ENCODE results near the gene DDX49. TPM values are rescaled to one million over a fixed set of nuclear protein-coding genes. Genes with fewer than 3 reads are reported as not detected.

Gene DDX49
- total RNA-seq, 2 experiments from 2014 or later, result 47.9 to 49.7 TPM

GRCh38 chr19:18905513-18906236 lies 13.8 kb upstream of the DDX49 start:
- ChIA-PET POLR2A (interaction anchor here (1.7 kb wide), 1 partner anchor 14 kb away, joined by 6 read pairs; the partner anchor contains the start of genes COPE and DDX49), CTCF (no interaction called here)
- H3K27me3 ChIP-seq (ENCODE audit: control insufficient read depth in 1 of 2, insufficient read depth in 2 of 2, low read length in 2 of 2), result no peaks in the 10 kb centered on the region
- no peak overlapping the region for H3K27ac ChIP-seq (ENCODE audit: low read depth in 1 of 2, low read length in 2 of 2)
- no peak for TF ChIP-seq CTCF (IDR thresholded peaks at IDR 0.05)
- no peaks in the 10 kb centered on the region for H3K9me3 Mint-ChIP-seq
- no peak overlapping the region for H3K27ac Mint-ChIP-seq
- intact Hi-C loops (cut with DNase I, micrococcal nuclease), result no loop called here
- H3K36me3 ChIP-seq (ENCODE audit: insufficient read depth, low read length), result peaks cover 73% of the 10 kb centered on the region
- DNase-seq, result no peak
- no peak overlapping the region for H3K4me3 ChIP-seq (ENCODE audit: low read length)
- peak overlapping the region; percentile 11 for H3K4me3 Mint-ChIP-seq
- peaks cover 34% of the 10 kb centered on the region for H3K36me3 Mint-ChIP-seq (ENCODE audit: low read depth)
- no peaks in the 10 kb centered on the region for H3K4me1 ChIP-seq (ENCODE audit: insufficient read depth, low read length)
- H3K9me3 ChIP-seq (ENCODE audit: control insufficient read depth in 1 of 2, insufficient read depth in 1 of 2, low read length in 2 of 2), result peaks cover 0 to 6% of the 10 kb centered on the region in 2 experiments
- H3K27me3 Mint-ChIP-seq, result no peaks in the 10 kb centered on the region
- H3K4me1 Mint-ChIP-seq (ENCODE audit: low read depth), result no peaks in the 10 kb centered on the region
- no peak for ATAC-seq (ENCODE audit: poor library complexity)

GRCh38 chr19:18906605-18907519 lies 12.7 kb upstream of the DDX49 start:
- no peak for TF ChIP-seq CTCF (IDR thresholded peaks at IDR 0.05)
- peaks cover 0 to 6% of the 10 kb centered on the region in 2 experiments for H3K9me3 ChIP-seq (ENCODE audit: control insufficient read depth in 1 of 2, insufficient read depth in 1 of 2, low read length in 2 of 2)
- H3K4me3 ChIP-seq (ENCODE audit: low read length), result no peak overlapping the region
- H3K27ac ChIP-seq (ENCODE audit: low read depth in 1 of 2, low read length in 2 of 2), result no peak overlapping the region
- H3K27me3 ChIP-seq (ENCODE audit: control insufficient read depth in 1 of 2, insufficient read depth in 2 of 2, low read length in 2 of 2), result no peaks in the 10 kb centered on the region
- intact Hi-C loops (cut with DNase I, micrococcal nuclease), result no loop called here
- no peak overlapping the region for H3K4me3 Mint-ChIP-seq
- DNase-seq (no peak), ATAC-seq (ENCODE audit: poor library complexity) (no peak)
- no peaks in the 10 kb centered on the region for H3K9me3 Mint-ChIP-seq
- no peaks in the 10 kb centered on the region for H3K4me1 Mint-ChIP-seq (ENCODE audit: low read depth)
- no peaks in the 10 kb centered on the region for H3K27me3 Mint-ChIP-seq
- H3K36me3 ChIP-seq (ENCODE audit: insufficient read depth, low read length), result peaks cover 69% of the 10 kb centered on the region
- no peak overlapping the region for H3K27ac Mint-ChIP-seq
- POLR2A ChIA-PET, result interaction anchor here (1.7 to 1.8 kb wide), 2 partner anchors 12 to 13 kb away, joined by 6 read pairs; partner anchors contain the start of genes COPE and DDX49
- CTCF ChIA-PET, result no interaction called here
- H3K4me1 ChIP-seq (ENCODE audit: insufficient read depth, low read length), result no peaks in the 10 kb centered on the region
- peaks cover 32% of the 10 kb centered on the region for H3K36me3 Mint-ChIP-seq (ENCODE audit: low read depth)

GRCh38 chr19:18908917-18909619 lies 10.4 kb upstream of the DDX49 start:
- Mint-ChIP-seq H3K27me3 (no peaks in the 10 kb centered on the region), H3K4me1 (ENCODE audit: low read depth) (peaks cover 8% of the 10 kb centered on the region), H3K9me3 (no peaks in the 10 kb centered on the region), H3K4me3 (no peak overlapping the region), H3K36me3 (ENCODE audit: low read depth) (peaks cover 33% of the 10 kb centered on the region), H3K27ac (no peak overlapping the region)
- Histone ChIP-seq H3K9me3 (ENCODE audit: control insufficient read depth in 1 of 2, insufficient read depth in 1 of 2, low read length in 2 of 2) (no peaks in the 10 kb centered on the region), H3K4me1 (ENCODE audit: insufficient read depth, low read length) (peaks cover 14% of the 10 kb centered on the region), H3K4me3 (ENCODE audit: low read length) (no peak overlapping the region), H3K27me3 (ENCODE audit: control insufficient read depth in 1 of 2, insufficient read depth in 2 of 2, low read length in 2 of 2) (no peaks in the 10 kb centered on the region), H3K27ac (ENCODE audit: low read depth in 1 of 2, low read length in 2 of 2) (no peak overlapping the region), H3K36me3 (ENCODE audit: insufficient read depth, low read length) (peaks cover 74% of the 10 kb centered on the region)
- no peak for TF ChIP-seq CTCF (IDR thresholded peaks at IDR 0.05)
- ATAC-seq (ENCODE audit: poor library complexity) (no peak), DNase-seq (no peak)
- intact Hi-C loops (cut with DNase I, micrococcal nuclease), result no loop called here
- POLR2A ChIA-PET, result interaction anchor here (1.8 kb wide), 1 partner anchor 10 kb away, joined by 6 read pairs; the partner anchor contains the start of genes COPE and DDX49
- CTCF ChIA-PET, result no interaction called here

Data from CD4-positive, alpha-beta T cell (primary cell).